Measurements from ENCODE around the gene BMP7.

DNA sequence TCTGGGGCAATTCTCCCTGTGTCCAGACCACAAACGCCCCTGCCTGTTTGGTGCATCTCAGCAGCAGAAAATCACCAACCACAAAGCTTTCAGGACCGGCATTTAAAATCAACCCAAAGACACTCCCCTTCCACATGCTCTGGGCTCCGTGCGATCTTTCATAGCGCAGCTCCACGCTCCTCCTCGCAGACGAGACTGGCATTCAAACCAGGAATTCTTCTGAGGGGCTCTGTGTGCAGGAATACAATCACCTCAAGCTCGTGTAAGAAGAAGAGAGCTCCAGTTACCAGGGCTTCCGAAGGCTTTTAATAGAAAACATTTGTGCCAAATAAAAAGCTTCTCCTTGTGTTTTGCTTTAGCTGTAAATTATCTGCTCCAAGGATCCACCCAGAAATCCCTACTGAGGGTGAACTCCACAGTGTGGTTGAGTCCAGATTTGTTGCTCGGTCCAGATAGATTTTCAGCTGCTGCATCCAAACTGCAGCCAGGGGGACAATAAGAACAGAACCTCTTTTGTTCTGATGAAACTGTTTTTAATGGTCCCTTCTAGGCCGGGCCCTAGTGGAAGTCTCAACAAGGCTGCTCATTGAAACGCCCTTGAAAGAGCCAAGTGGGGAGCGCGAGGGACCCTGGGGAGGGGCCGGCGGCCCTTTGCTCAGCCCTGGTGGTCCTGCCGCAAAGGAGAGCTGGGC lies 16.4 kb upstream of the BMP7 start:
- TF ChIP-seq, protein P1, sequence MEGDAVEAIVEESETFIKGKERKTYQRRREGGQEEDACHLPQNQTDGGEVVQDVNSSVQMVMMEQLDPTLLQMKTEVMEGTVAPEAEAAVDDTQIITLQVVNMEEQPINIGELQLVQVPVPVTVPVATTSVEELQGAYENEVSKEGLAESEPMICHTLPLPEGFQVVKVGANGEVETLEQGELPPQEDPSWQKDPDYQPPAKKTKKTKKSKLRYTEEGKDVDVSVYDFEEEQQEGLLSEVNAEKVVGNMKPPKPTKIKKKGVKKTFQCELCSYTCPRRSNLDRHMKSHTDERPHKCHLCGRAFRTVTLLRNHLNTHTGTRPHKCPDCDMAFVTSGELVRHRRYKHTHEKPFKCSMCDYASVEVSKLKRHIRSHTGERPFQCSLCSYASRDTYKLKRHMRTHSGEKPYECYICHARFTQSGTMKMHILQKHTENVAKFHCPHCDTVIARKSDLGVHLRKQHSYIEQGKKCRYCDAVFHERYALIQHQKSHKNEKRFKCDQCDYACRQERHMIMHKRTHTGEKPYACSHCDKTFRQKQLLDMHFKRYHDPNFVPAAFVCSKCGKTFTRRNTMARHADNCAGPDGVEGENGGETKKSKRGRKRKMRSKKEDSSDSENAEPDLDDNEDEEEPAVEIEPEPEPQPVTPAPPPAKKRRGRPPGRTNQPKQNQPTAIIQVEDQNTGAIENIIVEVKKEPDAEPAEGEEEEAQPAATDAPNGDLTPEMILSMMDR (IDR thresholded peaks at IDR 0.05) = no peak
- TF ChIP-seq POLR2AphosphoS5 (IDR thresholded peaks at IDR 0.05; ENCODE audit: insufficient read depth in 1 of 2, low read depth in 1 of 2) = no peak
